ENCODE data around the gene ZBTB12.
"Not testable (repeated sequence)": the region's sequence is repeated elsewhere in the genome, so short reads cannot be mapped to it uniquely, and the experiment has no call there.

ZBTB12 gene

GRCh38 chr6:31901953-31902643 lies at the start of gene ZBTB12:
Gene ZBTB12 (minus strand): TSS chr6:31902086. CDS start chr6:31901305, 781 bp downstream.
- DNase-seq (ENCODE audit: low read depth, low spot score): no peak
- peak within 1 kb of the TSS; percentile 40 for H3K27ac ChIP-seq

GRCh38 chr6:31949926-31950548 lies 48.2 kb upstream of the ZBTB12 start:
- H3K27ac ChIP-seq: no peak overlapping the region
- no peak for DNase-seq (ENCODE audit: low read depth, low spot score)

DNA sequence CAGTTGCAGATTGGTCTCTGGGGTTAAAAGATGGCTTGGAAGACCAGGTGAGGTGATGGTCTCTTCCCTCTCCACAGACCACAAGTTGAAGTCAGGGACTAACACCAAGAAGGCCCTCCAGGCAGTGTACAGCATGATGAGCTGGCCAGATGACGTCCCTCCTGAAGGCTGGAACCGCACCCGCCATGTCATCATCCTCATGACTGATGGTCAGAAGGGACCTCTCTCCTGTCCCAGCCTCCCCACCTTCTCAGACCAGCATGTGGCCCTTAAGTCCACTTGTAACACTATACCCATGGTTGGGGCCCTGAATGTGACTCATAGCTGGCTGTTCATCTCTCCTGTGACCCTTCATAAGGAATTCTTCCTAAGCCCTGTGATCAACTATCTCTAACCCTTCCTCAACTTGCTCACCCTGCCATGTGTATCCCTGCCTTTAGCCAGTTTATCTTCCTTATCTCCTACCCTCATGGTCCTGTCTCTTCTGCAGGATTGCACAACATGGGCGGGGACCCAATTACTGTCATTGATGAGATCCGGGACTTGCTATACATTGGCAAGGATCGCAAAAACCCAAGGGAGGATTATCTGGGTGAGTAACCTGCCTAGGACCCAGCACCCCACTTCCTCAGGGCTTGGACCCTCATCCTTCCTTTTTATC lies 47.0 kb upstream of the ZBTB12 start:
- H3K27ac ChIP-seq: no peak overlapping the region
- no peak for DNase-seq (ENCODE audit: low read depth, low spot score)

GRCh38 chr6:31948306-31948705 lies 46.4 kb upstream of the ZBTB12 start:
- H3K27ac ChIP-seq: no peak overlapping the region
- no peak for DNase-seq (ENCODE audit: low read depth, low spot score)

DNA sequence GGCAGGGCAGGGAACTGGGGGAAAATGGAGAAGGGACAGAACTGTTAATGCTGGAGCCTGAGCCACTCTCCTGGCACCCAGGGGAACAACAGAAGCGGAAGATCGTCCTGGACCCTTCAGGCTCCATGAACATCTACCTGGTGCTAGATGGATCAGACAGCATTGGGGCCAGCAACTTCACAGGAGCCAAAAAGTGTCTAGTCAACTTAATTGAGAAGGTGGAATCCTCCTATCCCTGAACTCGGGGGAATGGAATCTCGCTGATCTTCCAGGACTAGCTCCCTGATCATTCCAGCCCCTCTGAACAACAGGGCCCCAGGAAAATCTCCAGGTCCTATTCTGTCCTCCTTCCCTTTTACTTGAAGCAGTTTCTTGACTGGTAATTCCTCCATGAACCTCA lies 46.0 kb upstream of the ZBTB12 start:
- no peak for DNase-seq (ENCODE audit: low read depth, low spot score)
- no peak overlapping the region for H3K27ac ChIP-seq

GRCh38 chr6:31947070-31947675 lies 45.3 kb upstream of the ZBTB12 start:
- H3K27ac ChIP-seq: no peak overlapping the region
- no peak for DNase-seq (ENCODE audit: low read depth, low spot score)

GRCh38 chr6:31946370-31946885 lies 44.5 kb upstream of the ZBTB12 start:
- no peak overlapping the region for H3K27ac ChIP-seq
- no peak for DNase-seq (ENCODE audit: low read depth, low spot score)

- DNase-seq (ENCODE audit: low read depth, low spot score): peak; percentile 33
- H3K27ac ChIP-seq: peak within 1 kb of the TSS; percentile 42
These were observed 43.9 kb upstream of the ZBTB12 start, which contains the start of gene CFB for GRCh38 chr6:31945507-31946369. Gene CFB (plus strand): TSS chr6:31946095. CDS start chr6:31946222, 127 bp downstream.

- no peak for DNase-seq (ENCODE audit: low read depth, low spot score)
- H3K27ac ChIP-seq: peak overlapping the region; percentile 42
These were observed 43.2 kb upstream of the ZBTB12 start for GRCh38 chr6:31945154-31945506.

- no peak overlapping the region for H3K27ac ChIP-seq
- DNase-seq (ENCODE audit: low read depth, low spot score): no peak
These were observed 41.9 kb upstream of the ZBTB12 start for GRCh38 chr6:31943742-31944141.

GRCh38 chr6:31940256-31940664 lies 38.4 kb upstream of the ZBTB12 start:
- no peak for DNase-seq (ENCODE audit: low read depth, low spot score)

DNA sequence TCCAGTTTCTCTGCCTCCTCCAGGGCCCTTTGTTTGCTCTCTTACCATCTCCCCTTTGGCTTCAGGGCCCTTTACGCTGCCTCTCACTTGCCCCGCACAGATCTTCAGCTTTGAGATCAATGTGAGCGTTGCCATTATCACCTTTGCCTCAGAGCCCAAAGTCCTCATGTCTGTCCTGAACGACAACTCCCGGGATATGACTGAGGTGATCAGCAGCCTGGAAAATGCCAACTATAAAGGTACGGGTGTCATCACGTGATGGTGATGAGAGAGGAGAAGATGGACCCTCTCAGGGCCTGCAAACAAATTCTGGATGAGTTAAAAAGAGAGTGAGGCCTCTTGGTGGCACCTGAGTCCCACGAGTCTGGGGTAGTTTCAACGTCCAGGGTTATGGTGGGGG lies 33.9 kb upstream of the ZBTB12 start:
- H3K27ac ChIP-seq: no peak overlapping the region
- no peak for DNase-seq (ENCODE audit: low read depth, low spot score)

More at GRCh38 chr6:31940256-31940664, 38.4 kb upstream of the ZBTB12 start:
- no peak overlapping the region for H3K27ac ChIP-seq

GRCh38 chr6:31935021-31935420 lies 33.1 kb upstream of the ZBTB12 start:
- DNase-seq (ENCODE audit: low read depth, low spot score): no peak
- no peak overlapping the region for H3K27ac ChIP-seq

DNA sequence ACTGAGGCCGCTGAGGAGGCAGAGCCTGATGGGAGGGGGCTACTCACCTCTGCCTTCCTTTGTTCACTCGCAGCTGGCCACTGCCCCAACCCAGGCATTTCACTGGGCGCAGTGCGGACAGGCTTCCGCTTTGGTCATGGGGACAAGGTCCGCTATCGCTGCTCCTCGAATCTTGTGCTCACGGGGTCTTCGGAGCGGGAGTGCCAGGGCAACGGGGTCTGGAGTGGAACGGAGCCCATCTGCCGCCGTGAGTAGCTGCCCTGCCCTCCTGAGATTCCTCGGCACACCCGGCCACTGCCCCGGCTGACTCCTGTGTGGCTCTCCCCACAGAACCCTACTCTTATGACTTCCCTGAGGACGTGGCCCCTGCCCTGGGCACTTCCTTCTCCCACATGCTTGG lies 31.7 kb upstream of the ZBTB12 start:
- no peak for DNase-seq (ENCODE audit: low read depth, low spot score)
- no peak overlapping the region for H3K27ac ChIP-seq

GRCh38 chr6:31932137-31932536 lies 30.3 kb upstream of the ZBTB12 start:
- H3K27ac ChIP-seq; DNase-seq (ENCODE audit: low read depth, low spot score): not testable (repeated sequence)

- H3K27ac ChIP-seq: no peak overlapping the region
- DNase-seq (ENCODE audit: low read depth, low spot score): no peak
These were observed 29.1 kb upstream of the ZBTB12 start for GRCh38 chr6:31930962-31931361.

GRCh38 chr6:31928672-31928939 lies 26.7 kb upstream of the ZBTB12 start:
- DNase-seq (ENCODE audit: low read depth, low spot score): no peak

DNA sequence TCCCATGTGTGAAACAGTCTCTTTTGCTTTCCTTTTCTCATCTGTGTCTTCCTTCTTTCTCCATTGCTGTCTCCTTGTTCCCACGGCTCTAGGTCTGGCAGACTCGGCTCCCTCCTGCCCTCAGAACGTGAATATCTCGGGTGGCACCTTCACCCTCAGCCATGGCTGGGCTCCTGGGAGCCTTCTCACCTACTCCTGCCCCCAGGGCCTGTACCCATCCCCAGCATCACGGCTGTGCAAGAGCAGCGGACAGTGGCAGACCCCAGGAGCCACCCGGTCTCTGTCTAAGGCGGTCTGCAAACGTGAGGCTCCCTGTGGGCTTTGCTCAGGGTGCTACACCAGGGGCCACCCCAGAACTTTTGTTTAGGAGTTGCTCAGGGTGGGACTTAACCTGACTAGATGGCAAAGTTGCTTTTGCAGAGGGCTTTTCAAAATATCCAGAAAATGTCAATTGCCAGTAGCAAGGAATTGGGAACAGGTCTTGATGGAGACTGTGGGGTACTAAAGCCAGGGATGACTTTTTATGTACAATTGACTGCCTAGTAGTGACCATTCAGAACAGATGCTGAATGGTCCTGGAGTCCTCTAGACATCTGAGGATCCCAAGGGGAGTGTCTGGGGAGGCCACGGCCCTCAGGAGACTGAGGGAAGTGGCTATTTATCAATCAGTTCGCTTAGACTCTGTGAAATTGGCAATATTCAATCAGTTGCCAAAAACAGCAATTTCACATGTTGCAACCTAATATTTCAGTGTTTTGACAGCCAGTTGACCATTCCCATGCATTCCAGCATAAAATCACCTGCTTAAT lies 26.2 kb upstream of the ZBTB12 start:
- DNase-seq (ENCODE audit: low read depth, low spot score): no peak
- H3K27ac ChIP-seq: no peak overlapping the region

More at GRCh38 chr6:31928672-31928939, 26.7 kb upstream of the ZBTB12 start:
- no peak overlapping the region for H3K27ac ChIP-seq

DNA sequence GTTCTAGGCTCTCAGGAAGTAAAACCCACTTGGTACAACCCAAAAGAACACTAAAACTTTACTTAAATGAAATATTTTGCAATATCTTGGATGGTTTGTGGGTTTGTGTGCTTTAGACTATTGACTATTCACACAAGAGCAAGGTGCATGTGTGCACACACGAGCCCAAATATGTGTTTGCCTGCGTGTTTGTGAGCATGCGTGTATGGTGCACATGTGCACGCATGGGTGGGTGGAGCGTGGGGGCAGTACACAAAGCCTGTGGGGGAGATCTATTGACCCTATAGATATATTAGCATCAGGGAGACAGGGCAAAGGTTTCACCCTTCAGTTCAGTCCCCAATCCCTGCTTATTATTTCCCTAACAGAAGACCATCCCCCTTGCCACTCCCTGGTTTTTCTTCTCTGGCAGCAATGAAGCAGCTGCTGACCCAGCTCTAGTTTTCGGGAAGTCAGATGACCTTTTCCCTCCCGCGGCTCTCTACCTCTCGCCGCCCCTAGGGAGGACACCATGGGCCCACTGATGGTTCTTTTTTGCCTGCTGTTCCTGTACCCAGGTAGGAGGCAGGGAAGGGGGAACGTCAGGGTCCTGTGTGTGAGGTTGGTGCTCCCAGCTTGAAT lies 25.5 kb upstream of the ZBTB12 start, which contains the start of gene C2:
Gene C2, plus strand, starts transcription at position 476 of the 621 bp plus-strand sequence. Its CDS starts 36 bp downstream, at position 512.
- H3K27ac ChIP-seq: no peak within 1 kb of the TSS
- no peak for DNase-seq (ENCODE audit: low read depth, low spot score)
